CD1c-positive myeloid dendritic cell (primary cell): ENCODE results near the gene PRXL2B.

Experiments used
- DNase-seq: peaks from one replicate; pipeline ENCODE4 v3.0.0-alpha.2; 2016; ENCODE audit errors: extremely low spot score

The PRXL2B gene

DNA sequence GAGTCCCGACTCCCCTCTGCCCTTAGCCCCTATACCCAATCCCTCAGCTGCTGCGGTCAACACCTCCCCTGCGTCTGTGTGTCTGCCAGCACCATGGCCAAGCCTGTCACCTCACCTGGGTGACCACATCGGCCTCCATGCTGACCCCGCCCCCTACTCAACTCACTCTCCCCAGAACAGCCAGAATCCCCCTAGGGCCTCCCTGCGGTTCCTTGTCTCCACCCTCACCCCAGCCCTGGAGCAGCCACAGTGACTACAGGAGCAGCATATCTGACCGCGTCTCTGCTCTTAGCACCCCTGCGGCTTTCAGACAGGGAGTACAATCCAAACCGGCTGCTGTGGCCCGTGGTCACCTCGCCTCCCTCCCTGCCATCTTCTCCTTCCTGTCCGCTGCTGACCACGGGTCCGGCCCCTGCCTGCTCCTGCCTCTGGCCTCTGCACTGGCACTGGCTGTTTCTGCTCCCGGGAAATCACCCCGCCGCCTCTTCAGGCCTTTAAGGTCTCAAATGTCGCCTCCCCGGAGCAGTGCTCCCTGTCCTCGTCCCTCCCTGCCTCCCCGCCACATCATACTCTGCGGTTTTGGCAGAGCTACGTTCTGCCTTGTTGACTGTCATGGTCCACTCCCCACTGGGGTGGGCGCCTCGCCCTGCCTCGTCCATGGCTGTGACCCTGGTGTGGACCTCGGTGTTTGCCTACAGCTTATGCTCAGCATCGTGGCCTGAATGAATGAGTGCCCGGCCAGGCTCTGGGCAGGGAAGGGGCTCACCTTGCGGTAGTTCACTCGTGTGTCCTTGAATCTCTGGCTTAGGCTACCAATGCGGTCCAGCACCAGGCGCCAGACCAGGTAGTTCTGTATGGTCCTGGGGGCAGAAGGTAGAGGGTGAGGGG lies 11.1 kb downstream of the PRXL2B start:
- DNase-seq: no peak

DNA sequence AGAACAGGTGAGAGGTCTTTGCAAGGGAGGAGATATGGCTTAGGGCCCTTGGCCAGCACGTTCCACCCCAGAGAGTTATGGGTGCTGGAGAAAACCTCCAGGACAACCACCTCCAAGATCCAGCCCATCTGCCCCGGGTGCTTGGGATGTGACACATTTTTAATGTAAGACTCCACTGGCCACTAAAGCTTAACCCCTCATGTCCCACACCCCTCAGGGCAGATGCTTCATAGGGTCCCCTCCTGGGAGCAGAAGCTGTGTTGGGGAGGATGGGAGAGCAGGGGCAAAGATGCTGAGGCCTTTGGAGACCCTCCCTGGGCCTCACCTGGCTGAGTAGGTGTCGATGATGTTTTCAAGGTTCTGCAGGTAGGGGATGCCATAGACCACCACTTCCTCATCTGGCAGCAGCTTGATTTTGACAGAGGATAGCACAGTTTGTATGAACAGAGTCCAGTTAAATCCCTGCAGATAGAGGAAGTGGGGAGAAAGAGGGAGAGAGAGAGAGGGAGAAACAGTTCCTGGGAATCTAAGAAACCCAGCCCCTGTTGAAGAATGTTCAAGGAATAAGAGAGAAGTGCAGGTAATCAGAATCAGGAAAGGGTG lies 11.9 kb downstream of the PRXL2B start:
- no peak for DNase-seq

DNA sequence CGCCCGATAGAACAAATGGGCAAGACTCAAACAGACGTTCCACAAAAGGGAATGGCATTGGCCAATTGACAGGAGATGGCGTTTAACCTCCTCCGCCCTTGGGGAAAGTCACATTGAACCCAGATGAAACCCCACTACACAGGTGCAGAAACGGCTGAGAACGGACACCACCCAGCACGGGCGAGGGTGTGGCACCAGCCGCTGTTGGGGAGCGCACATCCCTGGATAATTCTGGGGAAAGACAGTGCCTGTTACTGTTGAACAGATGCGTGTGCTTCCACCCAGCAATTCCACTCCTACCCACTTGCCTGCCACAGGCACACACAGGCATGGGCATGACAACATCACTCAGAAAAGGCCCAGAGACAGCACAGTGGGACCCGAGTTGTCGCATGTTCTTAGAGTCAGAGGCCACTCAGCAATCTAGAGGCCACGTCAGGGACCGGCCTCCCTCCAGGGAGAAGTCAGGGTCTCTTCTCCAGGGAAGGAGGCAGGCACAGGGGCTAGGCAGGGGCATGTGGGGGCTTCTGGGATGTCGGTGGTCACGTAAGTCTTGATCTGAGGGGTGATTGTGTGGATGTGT lies 15.2 kb downstream of the PRXL2B start:
- no peak for DNase-seq

DNA sequence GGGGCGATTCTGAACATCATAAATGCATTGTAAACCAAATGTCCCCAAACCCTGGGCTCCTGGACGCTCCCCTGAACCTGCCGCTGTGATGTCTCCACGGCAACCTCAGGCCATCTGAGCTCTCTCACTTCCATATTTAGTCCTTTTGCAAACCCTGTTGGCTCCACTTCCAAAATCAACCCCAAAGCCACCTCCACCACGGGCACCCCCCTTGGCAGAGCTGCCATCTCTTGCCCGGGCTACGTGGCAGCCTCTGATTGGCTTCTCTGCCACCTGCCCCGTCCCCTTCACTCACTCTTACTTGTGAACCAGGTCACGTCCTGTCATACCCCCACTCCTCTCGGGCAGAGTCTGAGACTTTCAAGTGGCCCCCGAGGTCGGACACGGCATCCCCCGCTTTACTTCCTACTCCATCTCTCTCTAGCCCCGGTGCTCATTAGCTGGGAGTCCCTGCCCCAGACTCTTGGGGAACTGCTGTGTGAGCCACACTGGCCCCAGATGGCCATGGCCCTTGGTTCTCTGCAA lies 15.8 kb downstream of the PRXL2B start:
- no peak for DNase-seq

DNA sequence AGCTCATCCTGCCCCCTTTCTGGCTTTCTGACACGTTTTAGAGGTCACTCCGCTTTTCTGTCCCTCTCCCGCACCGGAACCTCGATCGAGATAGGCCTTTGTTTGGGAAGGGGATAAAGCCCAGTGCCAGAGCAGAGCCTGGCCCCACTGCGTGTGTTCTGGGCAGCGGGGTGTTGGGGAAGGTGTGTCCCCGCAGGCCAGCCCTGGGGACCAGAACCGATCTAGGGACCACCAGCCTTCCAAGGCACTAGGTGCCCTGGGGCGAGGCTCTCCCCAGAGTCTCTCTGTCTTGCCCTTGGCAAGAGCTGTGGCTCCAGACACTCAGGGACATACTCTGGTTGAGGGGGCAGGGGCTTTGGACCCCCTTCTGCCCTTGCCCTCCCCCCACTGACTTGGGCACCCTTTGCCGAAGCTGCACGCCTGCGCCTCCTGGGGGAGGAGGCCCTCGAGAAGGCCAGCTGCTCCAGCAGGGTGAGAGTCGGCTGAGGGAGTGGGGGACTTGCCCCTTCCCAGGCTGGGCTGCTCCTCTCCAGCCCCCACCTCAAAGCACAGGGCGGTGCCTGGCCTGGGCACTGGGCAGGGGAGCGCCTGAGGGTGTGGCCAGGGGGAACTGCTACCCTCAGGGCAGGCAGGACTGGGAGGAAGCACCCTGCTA lies 16.4 kb downstream of the PRXL2B start:
- DNase-seq: no peak

DNA sequence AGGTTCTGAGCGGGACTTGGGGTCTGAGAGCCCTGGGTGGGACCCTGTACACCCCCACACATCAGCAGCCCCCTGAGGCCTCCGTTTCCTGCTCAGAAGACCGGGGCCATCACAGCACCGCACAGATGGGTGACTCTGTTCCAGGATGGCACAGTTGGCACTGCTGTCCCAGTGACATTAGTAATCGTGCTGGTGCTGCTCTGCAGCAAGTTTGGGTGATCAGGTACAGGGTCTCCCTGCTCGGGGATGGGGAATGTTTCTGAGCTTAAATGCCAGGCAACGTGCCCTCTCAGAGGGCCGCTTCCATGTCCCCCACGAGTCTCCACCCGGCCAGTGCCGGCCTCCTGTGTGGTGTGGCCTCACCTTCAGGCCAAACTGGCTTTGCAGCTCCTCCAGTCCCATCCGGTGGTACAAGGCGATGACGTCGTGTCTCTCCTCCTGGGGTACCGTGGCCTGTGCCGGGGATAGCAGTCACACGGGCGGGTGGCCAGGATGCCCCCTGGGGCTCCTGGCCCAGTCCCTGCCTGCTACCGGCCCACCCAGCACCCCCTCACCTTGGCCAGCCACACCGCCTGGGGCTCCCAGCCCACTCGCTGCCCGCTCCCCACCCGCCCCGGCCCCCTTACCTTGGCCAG lies 17.1 kb downstream of the PRXL2B start:
- no peak for DNase-seq

DNA sequence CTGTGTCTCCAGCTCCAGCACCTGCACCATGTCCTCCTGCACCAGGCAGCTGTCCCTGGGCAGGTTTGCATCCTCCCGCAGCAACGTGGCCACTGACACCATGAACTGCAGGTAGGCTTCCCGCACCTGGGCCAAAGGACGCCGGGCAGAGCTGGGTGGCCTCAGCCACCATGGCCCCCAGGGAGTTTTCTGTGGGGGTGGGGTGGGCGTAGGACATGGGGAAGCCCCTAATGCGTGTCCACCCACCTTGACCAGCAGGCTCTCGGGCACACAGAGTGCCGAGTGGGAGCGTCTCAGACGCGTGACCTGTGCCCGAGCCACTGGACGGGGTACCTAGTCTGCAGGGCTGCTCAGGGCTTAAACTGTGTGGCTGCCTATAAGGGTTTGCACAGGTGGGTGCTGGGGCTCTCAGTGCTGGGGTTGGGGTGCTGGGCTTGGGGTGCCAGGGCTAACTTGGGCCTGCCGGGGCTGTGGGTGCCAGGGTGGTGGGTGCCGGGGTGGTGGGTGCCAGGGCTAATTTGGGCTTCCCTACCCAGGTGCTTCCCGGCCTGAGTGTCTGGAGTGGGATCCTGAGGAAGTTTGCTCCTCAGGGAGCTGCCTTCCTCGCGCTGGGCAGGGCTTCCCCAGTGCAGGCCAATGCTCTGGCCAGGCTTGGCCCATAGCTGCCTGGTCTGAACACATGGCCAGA lies 17.7 kb downstream of the PRXL2B start:
- no peak for DNase-seq

DNA sequence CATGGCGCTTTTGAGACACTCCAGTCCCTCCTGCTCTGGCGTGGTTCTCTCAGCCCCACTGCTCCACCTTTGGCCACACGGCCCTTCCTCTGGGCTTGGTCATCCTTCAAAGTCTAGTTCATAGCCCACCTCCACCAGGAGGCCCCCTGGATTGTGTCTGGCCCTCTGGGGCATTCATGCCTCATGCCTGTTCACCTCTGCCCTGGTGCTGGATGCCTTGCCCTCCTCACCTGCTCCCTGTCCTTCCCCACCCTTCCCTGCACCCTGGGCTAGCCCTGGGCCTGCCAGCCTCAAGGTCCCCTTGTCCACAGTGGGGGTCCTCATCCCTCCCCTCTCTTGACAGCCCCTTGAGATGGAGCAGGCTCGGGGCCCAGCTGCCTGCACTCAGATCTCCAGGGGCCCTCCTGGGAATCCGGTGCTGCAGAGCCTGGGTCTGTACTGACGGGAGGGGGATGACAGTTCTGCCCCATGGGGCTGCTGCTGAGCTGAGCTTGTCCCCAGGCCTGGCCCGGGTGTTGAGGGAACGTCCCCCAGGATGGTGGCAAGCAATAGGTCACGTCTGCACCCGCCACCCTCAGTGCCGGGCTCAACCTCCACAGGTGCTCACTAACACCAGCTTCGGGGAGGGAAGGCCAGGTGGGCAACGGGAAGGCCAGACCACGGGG lies 18.4 kb downstream of the PRXL2B start:
- no peak for DNase-seq

DNA sequence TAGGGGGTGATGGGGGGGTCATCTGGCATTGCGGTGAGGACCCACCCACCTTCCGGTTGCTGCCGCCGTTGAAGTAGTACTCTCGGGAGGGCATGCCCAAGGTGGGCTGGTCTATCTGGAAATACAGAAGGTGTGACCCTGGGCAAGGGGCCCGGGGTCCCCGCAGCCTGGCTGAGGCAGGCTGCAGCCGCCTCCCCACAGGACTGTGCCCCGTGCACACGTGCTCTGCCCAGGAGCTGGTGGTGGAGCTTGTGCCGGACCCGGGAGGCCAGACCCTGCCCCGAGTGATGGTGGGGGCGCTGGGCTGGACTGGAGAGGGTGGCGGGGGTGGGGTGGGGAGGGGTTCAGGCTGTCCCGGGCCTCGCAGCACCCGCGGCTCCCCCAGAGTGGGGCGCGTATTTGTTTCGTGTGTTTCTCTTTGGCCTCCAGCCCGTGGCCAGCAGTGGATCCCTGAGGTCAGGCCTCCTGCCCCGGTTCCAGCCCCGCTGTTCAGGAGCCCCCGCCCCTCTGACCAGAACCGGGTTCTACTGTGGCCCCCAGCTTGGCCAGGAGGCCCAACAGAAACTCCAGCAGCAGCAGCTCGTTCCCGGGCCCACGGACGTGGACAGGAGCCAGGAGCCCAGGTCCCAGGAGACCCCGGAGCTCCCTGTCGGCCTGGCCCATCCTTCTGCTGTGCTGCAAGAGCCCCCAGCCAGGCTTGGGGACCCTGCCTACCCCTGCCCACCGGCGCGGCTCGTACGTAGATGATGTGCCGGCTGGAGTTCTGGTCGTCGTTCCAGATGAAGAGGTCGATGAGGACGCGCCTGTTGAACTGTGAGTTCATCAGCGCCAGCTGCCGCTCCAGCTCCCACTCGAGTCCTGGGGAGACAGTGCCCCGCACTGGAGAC lies 19.2 kb downstream of the PRXL2B start:
- DNase-seq: no peak

DNA sequence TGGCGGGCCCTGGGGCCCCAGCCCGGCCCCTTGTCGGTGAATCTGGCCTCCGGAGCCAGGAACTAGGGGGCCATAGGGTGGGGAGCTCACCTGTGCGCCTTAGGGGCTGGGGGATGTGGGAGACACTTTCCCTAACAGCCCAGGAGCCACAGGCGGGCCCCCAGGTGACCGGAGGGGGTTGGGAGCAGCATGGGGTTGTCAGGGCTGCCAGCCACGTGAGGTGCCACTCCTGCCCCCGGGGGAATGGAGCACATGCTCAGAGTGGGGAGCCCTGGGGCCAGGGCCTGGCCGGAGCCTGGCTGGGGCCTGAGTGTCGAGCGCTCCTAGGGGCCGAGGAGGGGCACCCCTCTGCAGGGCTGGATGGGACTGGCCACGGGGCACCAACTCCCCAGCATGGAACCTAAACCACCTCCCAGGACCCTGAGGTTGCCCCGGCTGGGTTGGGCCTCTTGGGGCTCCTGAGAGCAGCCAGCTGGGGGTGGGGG lies 19.9 kb downstream of the PRXL2B start:
- no peak for DNase-seq

DNA sequence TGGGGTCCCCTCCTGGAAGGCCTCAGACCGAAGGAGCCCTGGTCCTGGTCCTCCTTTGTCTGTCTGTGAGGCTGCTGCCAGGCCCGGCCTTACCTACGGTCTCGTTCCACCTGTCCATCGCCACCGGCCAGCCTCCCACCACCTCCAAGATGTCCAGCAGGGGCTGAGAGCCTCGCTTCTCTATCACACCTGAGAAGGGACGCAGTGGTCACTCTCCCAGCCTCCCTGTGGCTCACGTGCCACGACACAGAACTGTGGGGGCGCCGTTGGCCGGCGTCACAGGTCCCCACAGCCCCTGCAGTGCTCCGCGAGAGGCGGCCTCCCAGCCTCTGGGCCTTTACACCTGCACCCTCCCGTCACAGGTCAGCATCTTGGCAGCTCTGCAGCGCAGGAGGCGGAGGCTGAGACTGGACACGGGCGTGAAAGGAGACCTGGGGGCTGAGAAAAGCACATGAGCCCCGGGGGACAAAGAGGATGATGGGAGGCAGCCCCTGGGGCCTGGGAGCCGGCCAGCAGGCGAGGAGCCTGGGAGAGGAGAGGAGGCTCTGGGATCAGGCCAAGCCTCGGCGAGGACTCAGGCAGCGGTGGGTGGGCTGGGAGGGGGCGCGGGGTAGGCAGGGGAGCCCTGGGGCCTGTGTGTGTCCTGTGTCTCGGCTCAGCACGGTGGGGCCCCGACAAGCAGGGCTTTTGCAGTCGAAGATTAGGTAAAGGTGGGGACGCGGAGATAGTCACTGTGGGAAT lies 20.5 kb downstream of the PRXL2B start:
- DNase-seq: no peak

DNA sequence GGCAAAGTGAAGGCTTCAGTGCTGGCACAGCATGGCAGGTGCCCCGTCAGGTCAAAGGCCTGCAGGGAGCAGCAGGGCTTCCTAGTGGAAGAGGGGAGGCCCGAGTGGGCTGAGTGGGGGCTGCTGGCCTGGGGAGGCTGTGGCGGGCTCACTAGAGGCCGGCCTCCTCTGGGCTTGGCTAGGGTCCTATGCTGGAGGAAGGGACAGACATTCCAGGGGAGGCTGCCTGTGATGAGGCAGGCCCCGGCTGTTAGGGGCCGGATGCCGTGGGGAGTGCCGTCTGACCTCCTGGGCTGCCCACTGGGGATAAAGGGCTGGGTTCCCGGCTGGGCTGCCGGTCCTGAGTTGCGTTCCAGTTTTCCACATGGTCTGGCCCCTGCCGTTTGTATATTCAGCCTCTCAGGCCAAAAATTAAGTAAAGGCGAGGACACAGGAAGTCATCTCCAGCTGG lies 21.1 kb downstream of the PRXL2B start:
- no peak for DNase-seq

DNA sequence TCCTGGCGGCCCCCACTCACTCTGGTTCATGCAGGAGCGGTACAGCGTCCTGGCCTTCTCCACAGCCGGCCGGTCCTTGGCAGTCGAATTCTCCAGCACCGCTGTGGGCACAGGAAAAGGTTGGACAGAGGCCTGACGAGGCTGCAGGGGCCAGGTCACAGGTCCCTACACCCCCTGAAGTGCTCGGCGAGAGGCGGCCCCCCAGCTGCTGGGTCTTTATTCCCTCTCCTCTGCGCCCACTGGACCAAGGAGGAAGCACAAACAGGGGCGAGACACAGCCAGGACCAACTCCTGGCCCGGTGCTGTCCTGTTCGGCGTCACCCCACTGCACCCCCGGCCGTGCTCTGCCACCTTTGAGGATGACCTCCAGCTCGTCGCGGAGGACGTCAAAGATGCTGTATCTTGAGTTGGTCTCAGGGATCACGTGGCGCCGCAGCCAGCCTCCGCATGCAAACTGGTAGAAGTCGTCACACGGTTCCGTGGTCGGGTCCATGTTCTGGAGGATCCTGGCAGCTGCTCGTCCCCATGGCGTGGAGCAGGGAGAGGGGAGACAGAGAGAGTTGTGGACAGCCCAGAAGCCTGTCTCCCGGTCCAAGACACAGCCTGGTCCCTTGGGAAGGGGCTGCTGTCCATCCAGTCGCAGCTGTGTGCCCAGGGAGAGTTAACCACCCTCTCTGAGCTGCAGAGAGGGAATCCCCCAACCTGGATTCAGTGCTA lies 22.9 kb downstream of the PRXL2B start:
- no peak for DNase-seq

DNA sequence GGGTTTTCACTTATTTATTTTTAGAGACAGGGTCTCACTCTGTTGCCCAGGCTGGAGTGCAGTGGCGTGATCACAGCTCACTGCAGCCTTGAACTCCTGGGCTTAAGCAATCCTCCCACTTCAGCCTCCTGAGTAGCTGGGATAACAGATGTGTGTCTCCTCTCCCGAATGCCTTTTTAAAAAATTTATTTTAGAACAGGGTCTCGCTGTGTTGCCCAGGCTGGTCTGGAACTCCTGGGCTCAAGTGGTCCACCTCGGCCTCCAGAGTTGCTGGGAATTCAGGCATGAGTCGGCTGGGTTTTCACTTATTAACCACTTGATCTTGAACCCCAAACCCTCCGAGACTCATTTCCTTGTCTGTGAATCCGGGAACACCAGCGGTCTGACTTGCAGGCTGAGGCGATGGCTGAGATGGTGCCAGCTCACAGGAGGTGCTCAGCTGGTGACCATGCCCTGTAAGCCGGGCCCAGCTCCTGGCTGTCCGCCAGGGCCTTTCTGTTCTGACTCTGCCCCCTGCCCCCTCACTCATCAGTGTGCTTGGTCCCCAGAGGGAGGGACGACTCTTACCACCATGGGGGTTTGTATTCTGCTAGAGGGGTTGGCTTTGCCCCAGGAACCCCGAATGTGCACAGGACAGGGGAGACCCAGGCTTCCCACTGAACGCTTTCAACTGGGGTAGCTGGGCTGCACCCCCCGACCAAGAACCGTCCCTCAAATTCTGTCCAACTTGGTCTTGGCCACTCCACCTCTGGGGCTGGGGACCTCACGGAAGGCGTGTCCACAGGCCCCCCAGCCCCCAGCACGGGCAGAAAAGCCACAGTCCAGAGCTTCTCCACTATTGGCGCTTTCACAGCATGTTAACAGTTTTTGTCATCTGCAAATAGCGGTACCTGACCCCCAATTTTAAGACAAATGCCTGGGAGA lies 23.7 kb downstream of the PRXL2B start:
- DNase-seq: no peak

DNA sequence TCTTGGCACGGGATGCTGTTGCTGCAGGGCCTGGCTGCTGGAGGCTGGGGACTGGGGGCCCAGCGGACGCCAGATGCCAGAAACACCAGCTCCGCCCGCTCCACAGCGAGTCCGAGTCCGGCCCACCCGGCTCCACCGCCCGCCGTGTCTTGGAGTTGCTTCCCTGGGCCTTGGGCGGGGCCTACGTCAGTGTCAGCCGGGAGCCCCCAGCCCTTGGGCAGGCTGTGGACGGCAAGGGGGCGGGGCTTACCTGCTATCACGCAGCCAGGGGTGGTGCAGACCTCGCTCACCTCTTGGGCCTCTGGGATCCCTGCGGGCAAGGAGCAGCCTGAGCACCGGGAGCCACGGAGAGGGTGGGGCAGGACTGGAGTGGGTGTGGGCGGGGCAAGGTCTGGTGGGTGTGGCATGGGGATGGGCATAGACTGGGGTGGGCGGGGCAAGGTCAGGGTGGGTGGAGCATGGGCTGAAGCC lies 24.5 kb downstream of the PRXL2B start:
- DNase-seq: peak; percentile 10

DNA sequence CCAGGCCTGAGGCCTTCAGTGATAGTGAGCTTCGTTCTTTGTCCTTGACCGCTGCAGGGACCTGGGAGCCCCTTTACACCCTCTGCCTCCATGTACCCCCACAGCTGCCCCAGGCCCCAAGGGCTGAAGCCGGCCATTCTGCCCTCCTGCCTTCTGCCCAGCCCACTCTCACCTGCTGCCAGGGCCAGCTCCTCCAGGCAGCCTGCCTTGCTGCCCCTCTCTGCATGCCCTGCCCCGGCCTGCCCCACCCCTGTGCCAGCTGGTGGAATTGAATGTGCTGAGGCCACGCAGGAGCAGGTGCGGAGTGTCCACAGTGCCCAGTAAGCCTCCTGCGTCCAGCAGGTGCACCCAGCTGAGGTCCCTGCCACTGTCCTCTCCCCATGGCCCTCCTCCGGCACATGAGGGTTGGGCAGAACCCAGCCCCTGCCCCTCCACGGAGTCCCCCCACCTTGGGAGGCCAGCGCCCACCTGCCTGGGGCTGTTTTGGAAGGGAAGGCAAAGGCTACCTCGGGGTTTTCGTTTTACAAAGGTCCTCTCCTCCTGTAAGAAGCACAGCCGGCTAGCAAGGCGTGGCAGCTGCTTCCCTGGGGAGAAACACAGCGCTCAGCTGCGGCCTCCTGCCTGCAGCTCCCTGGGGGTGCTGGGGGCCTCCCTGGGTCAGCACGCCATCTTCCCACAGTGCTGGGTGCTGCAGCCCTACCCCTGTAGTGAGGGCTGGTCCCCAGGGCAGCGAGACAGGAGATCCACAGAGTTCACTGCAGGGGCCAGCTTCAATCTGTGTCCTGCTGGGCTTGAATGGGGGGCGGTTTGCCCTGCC lies 25.3 kb downstream of the PRXL2B start:
- no peak for DNase-seq
